ENCODE measurements around the gene FLVCR2.
"Not testable (repeated sequence)": the region's sequence is repeated elsewhere in the genome, so short reads cannot be mapped to it uniquely, and the experiment has no call there.

The FLVCR2 gene

DNA sequence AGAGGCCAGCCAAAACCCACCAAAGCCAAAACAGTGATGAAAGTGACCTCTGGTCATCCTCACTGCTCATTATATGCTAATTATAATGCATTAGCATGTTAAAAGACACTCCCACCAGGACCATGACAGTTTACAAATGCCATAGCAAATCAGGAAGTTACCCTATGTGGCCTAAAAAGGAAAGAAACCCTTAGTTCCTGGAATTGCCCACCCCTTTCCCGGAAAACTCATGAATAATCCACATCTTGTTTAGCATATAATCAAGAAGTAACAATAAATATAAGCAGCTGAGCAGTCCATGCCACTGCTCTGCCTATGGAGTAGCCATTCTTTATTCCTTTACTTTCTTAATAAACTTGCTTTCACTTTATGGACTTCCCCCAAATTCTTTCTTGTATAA, 21.7 kb downstream of the FLVCR2 start:
- peak; percentile 44 for DNase-seq

DNA sequence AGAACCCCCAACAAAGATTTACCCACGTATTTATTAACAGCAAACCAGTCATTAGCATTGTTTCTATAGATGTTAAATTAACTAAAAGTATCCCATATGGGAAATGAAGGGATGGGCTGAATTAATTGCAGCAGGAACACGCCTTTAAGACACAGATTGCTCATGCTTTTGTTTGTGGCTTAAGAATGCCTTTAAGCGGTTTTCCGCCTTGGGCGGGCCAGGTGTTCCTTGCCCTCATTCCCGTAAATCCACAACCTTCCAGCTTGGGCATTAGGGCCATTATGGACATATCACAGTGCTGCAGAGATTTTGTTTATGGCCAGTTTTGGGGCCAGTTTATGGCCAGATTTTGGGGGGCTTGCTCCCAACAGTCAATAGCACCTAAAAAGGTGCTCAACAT, 22.6 kb downstream of the FLVCR2 start:
- not testable (repeated sequence) for DNase-seq

DNA sequence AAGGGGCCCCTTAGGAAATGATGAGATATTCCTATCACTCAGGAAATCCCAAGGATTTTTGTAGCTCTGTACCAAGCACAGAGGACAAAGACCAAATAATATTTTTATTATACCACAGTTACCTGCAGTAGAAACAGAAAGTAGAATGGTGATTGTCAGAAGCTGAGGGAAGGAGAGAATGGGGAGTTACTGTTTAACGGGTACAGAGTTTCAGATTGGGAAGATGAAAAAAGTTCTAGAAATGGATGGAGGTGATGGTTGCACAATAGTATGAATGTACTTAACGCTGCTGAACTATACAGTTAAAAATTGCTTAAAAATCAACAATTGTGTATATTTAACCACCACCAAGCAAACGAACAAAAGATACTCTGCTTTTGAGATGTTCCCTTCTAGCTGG, 24.1 kb downstream of the FLVCR2 start:
- no peak for DNase-seq

DNA sequence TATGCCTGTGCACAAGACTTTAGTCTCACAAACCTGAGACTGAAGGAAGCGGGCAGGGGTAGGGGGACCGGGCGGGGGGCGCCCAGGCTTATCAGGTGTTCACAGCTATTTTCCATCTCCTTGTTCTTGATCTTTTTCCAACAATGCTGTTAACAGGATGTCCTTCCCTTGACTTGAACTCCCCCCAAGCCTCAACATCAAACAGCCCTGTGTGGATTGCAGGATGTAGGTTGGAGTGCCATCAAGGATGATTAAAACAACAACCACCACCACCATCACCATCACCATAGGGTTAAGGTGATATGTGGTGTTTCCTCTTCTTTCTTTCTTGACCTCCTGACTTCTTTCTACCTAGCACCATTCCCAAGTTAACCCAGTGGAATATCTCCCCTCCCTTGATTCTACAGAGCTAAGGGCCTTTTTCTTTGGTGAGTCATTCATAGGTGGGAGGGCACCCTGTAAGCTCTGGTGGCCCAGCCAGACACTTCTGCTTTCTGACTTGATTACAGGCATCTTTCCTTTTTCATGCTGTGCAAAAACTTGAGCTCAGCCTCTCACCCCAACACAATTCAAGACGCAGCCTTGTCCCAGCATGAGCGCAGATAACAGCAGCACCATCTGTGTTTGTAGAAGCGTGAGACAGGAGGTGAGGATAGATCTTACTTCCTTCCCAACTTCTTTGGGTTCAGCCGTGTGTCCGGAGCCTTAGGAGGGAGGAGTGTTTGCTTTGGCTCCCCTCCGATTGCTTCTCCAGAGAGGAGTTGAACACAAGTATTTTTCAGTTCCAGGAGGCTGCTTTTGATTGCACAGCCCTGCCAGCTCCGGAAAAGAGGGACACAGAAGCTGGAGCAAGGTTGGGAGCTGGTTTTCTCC, 26.8 kb downstream of the FLVCR2 start:
- DNase-seq: peak; percentile 14

DNA sequence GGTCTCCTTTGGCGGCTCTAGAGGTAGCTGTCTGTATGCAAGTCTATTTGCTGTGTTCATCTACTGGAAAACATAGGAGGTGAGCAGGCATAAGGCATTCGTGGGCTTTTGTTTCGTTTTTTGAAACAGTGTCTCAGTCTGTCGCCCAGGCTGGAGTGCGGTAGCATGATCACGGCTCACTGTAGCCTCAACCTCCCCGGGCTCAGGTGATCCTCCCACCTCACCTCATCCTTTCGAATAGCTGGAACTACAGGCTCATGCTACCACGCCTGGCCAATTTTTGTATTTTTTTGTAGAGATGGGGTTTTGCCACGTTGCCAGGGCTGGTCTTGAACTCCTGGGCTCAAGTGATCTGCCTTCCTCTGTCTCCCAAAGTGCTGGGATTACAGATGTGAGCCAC, 27.5 kb downstream of the FLVCR2 start:
- DNase-seq: no peak

DNA sequence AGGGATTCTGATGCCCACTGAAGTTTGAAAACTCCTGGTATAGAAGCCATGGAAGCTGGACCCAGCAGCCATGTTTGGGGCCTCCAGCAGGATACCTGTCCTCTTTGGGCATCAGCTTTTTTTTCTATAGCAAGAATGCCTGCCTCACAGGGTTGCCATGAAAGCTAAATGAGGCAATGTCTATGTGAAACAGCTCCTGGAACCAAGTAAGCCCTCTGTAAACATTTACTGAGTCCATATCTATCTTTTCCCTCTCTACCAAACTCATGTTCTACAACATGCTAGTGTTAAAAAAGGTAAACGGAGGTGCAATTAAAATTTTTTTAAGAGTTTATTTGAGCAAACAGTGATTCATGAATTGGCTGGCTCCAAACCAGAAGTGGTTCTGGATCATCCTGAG, 28.6 kb downstream of the FLVCR2 start:
- no peak for DNase-seq

DNA sequence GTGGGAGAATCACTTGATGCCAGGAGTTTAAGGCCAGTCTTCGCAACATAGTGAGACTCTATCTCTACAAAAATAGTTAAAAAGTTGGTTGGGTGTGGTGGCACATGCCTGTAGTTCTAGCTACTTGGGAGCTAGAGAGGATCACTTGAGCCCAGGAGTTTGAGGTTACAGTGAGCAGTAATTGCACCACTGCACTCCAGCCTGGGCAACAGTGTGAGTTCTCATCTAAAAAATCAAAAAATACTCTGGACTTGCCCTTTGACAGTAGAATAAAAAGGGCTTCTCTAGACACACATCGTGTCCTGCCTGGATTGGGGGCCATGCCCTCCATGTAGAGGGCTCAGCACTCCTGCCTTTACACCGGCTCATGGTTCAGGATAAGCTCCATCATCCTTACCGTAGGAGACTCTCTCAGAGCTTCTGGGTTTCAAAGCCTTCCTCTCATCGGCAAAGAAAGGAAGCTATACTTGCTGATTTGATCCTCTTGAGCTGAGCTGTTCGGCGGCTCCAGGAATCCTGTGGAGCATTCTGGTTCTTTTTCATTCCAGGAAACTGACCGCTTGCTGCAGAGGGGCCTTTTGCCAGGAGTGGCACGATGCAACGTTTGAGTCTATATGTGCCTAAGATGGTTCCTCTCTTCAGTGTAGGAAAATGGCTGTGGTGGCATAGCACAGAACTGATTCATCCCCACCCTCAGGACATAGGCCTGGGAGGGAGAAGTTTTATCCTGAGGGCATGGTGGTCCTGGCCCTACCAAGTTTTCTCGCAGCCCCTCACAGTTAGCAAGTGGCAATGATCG, 29.6 kb downstream of the FLVCR2 start:
- DNase-seq: no peak

DNA sequence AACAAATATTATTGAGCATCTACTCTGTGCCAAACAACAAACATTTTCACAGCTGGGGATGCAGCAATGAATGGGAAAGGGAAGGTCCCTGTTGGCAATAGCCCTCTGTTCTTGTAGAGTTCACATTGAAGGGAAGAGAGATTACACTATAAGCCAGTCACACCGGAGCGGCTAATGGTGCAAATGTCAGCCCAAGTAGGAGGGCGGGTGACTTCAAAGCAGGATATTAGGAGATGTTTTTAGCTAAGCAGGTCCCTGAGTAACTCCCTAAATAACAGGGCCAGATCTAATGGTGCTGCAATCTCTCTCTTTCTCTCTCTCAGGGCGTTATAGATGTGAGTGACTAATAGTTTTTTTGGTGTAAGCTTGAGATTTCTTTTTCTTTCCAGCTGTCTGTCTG, 30.7 kb downstream of the FLVCR2 start:
- DNase-seq: no peak

DNA sequence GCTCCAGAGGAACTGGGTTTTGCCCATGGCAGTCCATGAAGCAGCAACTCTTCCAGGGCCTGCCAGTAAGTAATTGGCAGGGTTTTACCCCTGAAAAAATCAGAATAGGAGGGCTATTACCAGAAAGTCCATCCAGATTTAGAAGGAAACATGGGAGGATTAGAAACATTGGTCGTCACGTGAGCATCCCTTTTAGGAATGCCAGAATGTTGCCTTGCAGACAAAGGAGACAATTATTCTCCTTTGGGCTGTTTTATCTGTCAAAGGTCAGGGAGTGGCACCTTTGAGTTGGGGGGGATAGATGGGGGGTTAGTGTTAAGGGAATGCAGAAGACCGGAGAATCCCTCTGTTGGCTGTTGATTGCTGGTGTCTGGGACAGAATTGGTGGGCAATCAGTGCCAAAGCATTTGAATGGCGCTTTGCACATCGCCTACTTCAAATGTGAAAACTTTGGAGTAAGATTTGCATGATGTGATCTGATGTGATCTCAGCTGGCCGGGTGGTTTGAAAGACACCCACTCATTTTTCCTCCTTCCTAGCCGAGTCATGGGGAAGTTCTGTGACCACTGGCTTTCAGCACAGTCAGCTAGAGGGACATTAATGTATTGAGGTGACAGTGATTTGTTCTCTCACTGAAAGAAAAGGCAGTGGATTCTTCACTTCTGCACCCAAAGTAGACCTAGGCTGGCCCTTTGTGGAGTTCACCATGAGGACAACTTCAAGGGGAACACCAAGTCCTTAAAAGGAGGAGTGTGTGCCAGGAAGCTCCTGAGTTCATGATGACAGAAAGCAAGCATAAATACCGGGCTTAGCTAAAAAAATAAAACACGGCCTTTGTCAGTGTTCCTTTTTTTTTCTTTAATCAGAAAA, 31.4 kb downstream of the FLVCR2 start:
- DNase-seq: peak; percentile 37

DNA sequence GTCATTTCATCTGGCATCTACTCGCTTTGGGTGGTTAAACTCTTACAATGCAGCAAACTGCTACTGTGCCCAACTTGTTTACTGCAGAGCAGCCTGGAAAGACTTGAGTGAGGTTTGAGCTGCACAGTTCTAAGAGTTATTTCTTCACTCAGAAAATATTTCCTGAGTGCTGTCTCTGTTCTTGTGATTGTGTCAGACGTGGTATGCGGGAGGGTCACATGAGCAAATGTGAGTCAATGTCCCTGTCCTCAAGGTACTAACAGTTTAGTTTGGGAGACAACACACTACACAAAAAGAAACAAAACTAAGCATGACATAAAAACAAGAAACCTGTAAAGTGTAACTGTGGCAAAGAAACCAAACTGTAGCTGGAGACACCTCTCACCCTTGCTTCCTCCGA, 32.4 kb downstream of the FLVCR2 start:
- DNase-seq: no peak

DNA sequence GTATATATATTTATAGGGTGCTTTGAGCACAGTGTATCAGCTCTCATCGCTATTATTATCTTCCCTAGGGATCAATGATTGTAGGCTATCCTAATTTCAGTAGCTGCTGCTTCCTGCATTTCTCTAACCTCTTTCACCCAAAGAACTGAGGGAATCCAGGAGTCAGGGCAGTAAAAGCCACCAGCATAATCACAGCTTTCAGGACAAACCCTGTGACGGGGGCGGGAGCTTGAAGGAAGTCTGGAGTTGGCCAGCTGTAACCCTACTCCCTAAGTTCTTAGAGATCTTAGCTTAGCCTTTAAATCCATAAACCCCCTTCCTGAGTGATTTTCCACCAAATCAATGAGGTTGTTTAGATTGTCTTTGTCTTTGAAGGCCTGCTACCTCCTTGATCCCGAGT, 33.7 kb downstream of the FLVCR2 start:
- DNase-seq: no peak

DNA sequence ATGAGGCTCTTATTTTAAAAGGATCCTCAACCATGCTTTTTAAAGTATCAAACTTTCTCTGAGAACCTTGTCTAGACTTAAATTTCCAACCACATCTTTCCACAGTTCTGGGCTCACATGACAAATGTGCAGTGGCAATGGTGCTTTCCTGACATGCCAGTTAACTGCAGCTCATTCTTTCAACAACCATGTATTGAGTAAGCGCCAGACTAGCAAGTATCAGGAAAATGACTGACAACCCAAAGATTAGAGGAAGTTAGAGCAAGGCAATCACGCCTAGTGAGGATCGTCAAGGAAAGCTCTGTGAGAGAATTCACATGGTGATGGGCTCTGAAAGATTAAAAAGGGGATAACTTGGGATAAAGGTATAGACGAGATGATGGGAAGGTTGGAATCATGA, 35.8 kb downstream of the FLVCR2 start:
- DNase-seq: peak; percentile 42

DNA sequence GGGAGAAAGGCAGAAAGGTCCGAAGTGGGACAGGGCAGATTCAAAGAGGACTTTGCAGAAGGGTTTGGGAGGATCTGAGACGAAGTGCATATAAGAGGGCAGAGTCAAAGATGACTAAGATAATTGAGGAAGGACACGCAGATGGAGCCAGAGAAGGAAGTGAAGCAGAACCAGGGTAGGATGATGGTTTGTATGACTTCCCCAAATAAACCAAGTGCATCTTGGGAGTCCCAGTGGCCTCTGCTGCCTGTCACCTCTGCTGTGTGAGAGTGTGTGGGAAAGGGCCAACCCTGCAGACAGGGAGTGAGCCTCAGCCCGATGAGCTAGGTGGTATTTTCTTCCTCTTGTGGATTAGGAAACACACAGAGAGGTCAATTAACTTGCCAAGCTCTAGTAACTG, 36.8 kb downstream of the FLVCR2 start:
- DNase-seq: peak; percentile 66

DNA sequence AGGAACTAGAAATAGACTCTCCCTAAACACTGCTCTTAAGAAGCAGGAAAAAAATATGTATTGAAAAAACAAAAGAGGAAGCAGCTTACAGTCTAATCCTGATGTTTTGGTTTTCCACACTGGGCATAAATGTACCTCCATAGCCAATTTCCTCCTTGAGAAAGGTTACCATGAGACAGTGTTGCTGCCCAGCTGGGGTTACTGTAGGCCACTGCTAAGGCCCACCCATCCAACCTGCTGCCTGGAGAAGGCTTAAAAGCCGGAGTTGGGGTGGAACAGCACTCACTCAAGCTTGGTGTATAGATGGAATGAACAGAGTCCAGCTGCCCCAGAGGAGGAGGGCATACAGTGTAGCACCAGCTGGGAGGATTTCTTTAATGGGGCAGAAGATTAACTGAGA, 41.1 kb downstream of the FLVCR2 start:
- DNase-seq: no peak

DNA sequence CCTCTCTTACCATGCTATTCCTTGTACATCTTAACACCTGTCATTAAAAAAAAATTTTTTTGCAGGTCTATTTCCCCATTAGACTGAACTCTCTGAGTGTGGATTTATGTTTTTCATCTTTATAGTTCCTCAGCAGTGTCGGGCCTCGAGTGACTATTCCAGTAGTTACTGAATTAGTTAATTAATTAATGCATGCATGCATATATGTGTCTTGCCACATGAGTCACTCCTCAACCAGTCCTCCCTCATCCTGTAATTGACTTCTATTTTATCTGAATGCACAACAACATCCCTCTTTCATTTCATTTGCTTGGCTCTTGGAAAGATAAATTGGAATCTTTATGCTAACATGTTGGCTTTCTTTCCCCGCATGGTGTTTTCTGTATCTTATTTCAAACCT, 46.6 kb downstream of the FLVCR2 start:
- no peak for DNase-seq

DNA sequence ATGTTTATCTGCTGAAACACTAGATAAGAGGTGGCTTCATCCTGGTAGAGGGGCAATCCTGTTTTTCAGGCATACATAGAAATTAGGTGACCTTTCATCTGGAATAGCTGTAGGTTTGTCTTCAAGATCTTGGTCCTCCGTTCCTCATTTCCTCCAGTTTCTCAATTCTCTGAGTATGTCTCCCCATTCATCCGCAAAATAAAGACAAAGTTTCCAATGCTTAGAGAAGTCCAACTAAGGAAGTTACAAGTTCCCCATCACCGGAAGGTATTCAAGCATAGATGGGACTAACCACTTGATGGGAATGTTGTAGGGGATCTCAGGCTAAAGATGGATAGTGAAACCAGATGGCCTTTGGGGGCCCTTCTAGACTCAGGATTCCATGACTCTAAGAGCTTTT, 48.0 kb downstream of the FLVCR2 start:
- no peak for DNase-seq

DNA sequence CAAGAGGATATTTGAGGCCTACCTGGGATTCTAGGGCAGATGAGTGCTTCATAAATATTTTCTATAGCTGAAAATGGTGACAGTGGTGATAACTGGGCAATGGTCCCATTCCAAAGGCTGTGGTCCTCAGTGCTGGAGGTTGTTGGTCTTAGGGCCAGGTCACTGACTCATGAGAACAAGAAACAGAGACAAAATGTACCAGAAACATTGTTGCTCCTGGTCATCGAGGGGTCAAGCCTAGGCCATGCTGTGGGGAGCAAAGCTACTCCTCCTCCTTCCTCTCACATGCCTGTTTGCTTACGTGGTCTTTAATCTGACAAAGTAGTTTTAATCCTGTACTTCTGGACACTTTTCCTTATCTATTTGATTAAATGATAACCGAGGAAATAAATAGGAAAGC, 48.4 kb downstream of the FLVCR2 start:
- DNase-seq: no peak

DNA sequence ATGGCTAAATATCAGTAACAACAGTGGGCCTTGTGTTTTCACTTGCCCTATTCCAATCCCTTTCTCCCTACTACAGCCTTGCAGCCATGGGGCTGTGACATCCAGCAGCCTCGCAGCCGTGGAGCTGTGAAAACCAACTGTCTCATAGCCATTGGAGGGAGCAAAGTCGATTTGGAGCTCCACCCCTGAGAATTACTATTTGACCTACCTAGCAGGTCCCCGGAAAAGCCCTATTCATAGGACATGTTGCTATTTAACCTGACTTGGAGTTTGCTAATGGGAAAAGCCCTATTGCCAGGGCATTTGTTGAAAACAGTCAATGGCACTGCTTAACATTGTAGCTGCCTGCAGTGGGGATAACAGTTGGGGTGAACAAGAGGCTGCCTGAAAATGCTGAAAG, 49.0 kb downstream of the FLVCR2 start:
- DNase-seq: no peak

DNA sequence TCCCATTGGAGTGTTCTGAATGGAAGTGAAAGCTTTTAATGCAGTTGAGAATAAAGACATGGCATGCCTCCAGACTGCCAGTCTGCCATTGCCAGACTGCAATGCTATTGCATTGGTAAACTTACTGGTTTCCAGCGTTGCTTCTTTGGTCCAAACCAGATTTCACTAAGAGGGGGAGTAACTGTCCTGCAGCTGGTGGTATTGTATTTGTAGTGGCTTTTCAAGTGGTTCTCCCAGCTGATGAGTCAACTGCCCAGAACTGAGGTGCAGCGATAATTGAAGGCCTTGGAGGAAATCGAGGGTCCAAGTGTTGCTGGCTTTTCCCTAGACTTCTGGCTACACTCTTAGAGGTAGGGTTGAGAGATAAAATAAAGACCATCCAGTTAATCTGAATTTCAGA, 50.4 kb downstream of the FLVCR2 start:
- no peak for DNase-seq

DNA sequence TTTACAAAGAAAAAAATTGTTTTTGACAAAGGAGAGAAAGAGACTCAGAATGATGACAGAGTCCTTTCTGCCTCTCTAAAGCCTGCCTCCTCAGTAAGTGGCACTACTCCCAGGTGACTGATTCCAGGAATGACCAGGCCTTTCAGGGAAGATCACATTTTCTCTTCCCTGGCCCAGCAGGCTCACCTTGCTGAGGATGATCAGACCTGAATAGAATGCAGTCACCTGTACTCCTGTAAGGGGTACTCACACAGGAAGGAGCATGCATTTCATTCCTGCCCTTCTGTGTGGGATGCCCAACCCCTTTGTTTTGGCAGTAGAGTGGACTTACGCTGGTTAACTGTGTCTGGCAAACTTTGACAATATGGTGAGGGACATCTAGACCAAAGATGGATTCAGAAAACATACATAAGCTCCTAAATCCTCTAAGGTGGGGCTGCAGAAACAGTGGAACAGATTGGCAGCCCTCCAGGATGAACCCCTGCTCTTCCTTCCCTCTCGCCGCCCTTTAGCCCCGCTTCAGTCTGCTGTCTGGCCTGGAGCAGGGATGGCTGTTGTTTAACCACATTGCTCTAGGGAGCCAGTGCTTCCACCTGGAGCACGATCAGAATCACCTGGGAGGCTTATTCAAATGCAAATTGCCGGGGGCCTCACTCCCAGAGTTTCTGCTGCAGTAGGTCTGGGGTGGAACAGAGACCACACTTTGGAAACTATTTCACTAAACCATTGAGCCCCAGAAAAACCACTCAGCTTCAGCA, 52.5 kb downstream of the FLVCR2 start:
- no peak for DNase-seq

DNA sequence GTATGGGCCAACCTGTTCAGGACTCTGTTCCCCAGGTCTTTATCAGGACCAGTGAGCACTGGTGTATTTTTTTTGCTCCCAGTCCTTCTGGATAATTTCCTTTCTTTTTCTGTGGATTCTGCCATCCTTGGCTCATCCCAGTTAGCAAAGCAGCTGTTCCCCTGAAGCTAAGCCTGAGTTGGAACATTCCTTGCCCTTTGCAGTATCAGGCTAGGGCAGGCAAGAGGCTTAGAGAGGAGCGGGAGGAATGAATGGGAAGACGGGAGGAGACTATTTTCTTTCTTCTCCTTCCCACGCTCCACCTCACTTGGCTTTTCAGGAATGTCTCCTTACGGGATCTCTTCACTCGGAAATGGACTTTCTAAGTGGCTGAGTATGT, 53.0 kb downstream of the FLVCR2 start:
- DNase-seq: no peak

DNA sequence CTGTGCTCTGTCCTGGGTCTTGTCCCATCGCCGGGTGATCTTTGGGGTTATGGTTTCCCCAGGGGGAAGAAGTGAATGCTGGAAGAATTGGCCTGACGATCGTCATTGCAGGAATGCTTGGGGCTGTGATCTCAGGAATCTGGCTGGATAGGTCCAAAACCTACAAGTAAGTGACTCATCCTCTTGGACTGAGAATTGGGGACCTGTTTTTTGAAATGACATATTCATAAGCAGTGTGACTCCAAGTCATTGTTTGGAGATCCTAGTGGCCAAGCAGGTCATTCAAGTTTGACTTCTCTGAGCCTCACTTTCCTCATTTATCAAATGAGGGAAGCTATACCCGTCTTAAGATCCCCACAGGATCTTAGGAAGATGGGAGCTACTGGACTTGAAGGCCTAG, 56.4 kb downstream of the FLVCR2 start:
- DNase-seq: no peak
